ENCODE results near the gene CD36.

Gene CD36

DNA sequence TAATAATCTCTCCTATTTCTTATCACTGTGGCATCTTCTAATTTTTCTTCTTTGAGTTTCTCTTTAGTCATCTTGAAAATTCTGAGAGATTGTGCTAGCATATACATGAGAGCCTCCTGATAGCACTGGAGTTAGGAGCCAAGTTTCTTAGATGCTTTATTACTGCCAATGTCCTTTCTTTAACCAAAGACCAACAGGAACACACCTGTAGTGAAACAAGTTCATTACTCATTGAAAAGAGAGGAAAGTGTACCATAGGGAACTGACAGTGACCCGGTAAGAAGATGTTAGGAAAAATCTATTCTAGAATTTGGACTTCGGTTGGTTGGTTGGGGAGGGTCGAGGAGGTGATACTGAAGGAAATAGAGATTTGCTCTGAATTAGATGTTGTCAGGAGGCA is 27.1 kb upstream of the CD36 start:
- ATAC-seq (replicated peaks) (no peak), DNase-seq (no peak)
- Mint-ChIP-seq H3K4me1 (ENCODE audit: low read depth in 2 of 2) (no peaks in the 10 kb centered on the region), H3K27ac (no peak overlapping the region), H3K9me3 (peaks cover 17 to 28% of the 10 kb centered on the region in 2 donors), H3K4me3 (no peak overlapping the region), H3K27me3 (no peaks in the 10 kb centered on the region), H3K36me3 (ENCODE audit: insufficient read depth) (no peaks in the 10 kb centered on the region)

DNA sequence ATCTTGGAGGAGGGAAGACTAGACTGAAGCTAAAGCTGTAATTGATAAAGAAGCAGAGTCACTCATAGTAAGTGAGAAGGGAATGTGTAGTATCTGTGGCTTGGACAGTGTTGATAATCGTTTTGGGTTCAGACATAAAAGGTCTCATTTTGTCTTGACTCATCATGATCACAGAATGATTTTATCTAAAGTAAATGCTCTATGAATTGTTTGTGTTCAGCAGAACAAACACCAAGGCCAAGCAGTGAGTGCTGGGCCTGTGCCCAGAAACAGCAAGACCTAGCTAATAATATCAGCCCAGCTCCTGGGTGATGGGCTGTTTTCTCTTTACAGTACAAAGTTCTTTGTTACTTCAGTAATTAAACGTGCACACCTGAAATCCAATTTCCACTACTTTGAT is 26.7 kb upstream of the CD36 start:
- Mint-ChIP-seq H3K9me3 (peaks cover 16 to 28% of the 10 kb centered on the region in 2 donors), H3K4me1 (ENCODE audit: low read depth in 2 of 2) (no peaks in the 10 kb centered on the region), H3K27ac (no peak overlapping the region), H3K4me3 (no peak overlapping the region), H3K27me3 (no peaks in the 10 kb centered on the region), H3K36me3 (ENCODE audit: insufficient read depth) (no peaks in the 10 kb centered on the region)
- no peak for ATAC-seq (replicated peaks)
- DNase-seq, result no peak

DNA sequence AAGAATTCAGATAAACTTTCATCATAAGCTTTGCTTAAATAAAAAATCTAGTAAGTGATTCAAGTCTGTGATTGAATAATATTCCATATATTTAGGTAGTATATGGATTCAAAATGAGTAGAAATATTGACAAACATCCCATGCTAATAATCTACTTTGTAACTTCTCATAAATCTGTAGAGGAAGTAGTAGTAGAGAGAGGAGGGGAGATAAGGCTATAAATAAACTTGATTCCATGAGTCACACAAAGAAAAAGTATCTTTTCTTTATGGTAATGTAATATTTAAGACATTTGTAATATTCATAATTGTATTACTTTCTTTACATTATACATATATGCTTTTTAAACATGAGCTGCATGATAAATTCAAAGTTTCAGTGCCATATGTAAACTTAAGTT is 25.6 kb upstream of the CD36 start:
- no peak for DNase-seq
- Mint-ChIP-seq H3K4me1 (ENCODE audit: low read depth in 2 of 2) (no peaks in the 10 kb centered on the region), H3K4me3 (no peak overlapping the region), H3K27me3 (no peaks in the 10 kb centered on the region), H3K9me3 (peaks cover 16 to 28% of the 10 kb centered on the region in 2 donors), H3K27ac (no peak overlapping the region), H3K36me3 (ENCODE audit: insufficient read depth) (no peaks in the 10 kb centered on the region)
- no peak for ATAC-seq (replicated peaks)

DNA sequence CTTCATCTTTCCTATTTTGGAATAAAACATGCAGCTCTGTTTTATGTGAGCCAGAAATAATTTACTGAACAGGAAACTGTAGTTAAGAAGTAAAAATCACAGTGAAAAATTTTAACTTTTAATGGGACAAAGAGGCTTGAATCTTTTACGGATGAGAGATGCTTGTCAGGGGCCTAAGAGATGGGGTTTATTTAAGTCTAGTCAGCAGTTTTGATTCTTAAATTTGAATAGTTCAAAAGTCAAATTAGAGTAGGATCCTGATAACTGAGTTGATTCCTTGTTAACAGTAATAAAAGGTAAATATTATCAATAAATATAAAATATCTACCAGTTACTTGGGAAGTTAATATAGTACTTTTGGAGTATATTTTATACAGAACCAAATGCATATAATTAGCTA is 24.9 kb upstream of the CD36 start:
- Mint-ChIP-seq H3K27me3 (no peaks in the 10 kb centered on the region), H3K27ac (no peak overlapping the region), H3K36me3 (ENCODE audit: insufficient read depth) (no peaks in the 10 kb centered on the region), H3K4me1 (ENCODE audit: low read depth in 2 of 2) (no peaks in the 10 kb centered on the region), H3K4me3 (no peak overlapping the region), H3K9me3 (peaks cover 17 to 28% of the 10 kb centered on the region in 2 donors)
- ATAC-seq (replicated peaks) (no peak), DNase-seq (no peak)

DNA sequence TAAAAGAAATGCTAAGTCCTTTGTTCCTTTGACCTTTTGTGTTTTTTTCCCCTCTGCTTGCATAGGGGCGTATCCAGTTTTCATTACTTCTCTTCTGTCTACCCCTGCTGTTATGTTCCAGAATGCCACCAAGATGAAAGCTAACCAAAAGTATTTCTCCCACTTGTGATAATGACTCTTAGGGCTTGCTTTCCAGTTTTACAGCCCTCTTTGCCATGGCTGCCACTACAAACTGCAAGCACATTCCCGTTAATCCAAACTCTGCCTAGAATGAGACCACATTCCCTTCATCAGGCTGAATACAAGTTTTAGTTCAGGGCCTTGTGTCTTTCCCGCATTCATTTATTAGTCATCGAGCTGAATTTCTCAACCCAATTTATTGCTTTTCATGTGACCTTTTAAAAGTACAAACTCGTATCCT is 23.6 kb upstream of the CD36 start:
- Mint-ChIP-seq H3K4me3 (no peak overlapping the region), H3K36me3 (ENCODE audit: insufficient read depth) (no peaks in the 10 kb centered on the region), H3K9me3 (peaks cover 10 to 18% of the 10 kb centered on the region in 2 donors), H3K4me1 (ENCODE audit: low read depth in 2 of 2) (no peaks in the 10 kb centered on the region), H3K27me3 (no peaks in the 10 kb centered on the region), H3K27ac (no peak overlapping the region)
- DNase-seq (no peak), ATAC-seq (replicated peaks) (no peak)

DNA sequence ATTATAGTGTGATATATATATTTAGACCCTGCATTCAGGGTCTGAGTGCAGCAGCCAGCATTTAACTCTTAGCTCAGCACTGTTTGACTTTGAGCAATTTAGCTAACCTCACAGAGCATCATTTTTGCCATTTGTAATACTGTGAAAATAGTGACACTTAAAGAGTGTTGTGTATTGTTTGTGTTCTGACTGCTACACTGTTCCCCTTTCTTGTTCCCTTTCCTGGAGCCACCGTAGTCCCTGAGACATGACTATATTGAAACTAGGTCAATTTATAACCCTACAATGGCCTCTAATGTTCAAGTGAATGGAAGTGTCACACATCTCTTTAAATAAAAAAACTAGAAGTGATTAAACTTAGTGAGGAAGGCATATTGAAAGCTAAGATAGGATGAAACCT is 20.3 kb upstream of the CD36 start:
- Mint-ChIP-seq H3K27me3 (no peaks in the 10 kb centered on the region), H3K27ac (no peak overlapping the region), H3K4me3 (no peak overlapping the region), H3K36me3 (ENCODE audit: insufficient read depth) (no peaks in the 10 kb centered on the region), H3K4me1 (ENCODE audit: low read depth in 2 of 2) (no peaks in the 10 kb centered on the region), H3K9me3 (peaks cover 9 to 15% of the 10 kb centered on the region in 2 donors)
- DNase-seq (no peak), ATAC-seq (replicated peaks) (no peak)

DNA sequence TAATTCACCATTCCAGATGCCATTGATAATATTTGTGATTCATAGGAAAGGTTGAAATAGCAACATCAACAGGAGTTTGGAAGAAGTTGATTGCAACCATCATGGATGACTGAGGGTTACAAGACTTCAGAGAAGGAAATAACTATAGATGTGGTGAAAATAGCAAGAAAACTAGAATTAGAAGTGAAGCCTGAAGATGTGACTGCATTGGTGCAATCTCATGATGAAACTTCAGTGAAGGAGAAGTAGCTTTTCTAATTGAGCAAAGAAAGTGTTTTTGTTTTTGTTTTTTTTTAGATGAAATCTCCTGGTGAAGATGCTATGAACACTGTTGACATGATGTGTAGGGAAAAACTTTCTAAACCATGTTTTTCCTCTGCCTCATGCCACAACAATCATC is 18.7 kb upstream of the CD36 start:
- Mint-ChIP-seq H3K27ac (no peak overlapping the region), H3K27me3 (no peaks in the 10 kb centered on the region), H3K36me3 (ENCODE audit: insufficient read depth) (peaks cover 4% of the 10 kb centered on the region), H3K4me1 (ENCODE audit: low read depth in 2 of 2) (no peaks in the 10 kb centered on the region), H3K4me3 (no peak overlapping the region), H3K9me3 (peaks cover 7 to 15% of the 10 kb centered on the region in 2 donors)
- ATAC-seq (replicated peaks), result no peak
- DNase-seq, result no peak

DNA sequence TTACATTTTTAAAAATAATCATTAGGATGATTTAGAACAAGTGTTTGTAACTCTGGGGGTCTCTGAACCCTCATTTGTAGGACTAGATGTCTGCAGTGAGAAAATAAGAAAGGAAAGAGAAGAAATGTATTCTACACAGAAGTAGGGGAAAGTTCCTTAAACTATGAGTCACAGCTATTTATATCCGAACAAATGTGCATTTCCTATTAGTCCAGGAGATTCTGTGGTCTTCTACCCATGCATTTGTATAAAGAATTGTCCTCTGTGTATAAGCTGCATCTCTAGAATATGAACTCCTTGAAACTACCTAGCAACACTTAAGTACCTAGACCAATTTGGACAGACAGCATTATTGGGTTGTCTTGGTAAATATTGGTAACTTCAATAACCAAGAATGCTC is 15.9 kb upstream of the CD36 start:
- DNase-seq (no peak), ATAC-seq (replicated peaks) (no peak)
- peaks cover 4% of the 10 kb centered on the region for H3K36me3 Mint-ChIP-seq (ENCODE audit: insufficient read depth)
- no peaks in the 10 kb centered on the region for H3K27me3 Mint-ChIP-seq
- no peak overlapping the region for H3K27ac Mint-ChIP-seq
- H3K4me3 Mint-ChIP-seq, result no peak overlapping the region
- peaks cover 8 to 11% of the 10 kb centered on the region in 2 donors for H3K9me3 Mint-ChIP-seq
- H3K4me1 Mint-ChIP-seq (ENCODE audit: low read depth in 2 of 2), result no peaks in the 10 kb centered on the region

DNA sequence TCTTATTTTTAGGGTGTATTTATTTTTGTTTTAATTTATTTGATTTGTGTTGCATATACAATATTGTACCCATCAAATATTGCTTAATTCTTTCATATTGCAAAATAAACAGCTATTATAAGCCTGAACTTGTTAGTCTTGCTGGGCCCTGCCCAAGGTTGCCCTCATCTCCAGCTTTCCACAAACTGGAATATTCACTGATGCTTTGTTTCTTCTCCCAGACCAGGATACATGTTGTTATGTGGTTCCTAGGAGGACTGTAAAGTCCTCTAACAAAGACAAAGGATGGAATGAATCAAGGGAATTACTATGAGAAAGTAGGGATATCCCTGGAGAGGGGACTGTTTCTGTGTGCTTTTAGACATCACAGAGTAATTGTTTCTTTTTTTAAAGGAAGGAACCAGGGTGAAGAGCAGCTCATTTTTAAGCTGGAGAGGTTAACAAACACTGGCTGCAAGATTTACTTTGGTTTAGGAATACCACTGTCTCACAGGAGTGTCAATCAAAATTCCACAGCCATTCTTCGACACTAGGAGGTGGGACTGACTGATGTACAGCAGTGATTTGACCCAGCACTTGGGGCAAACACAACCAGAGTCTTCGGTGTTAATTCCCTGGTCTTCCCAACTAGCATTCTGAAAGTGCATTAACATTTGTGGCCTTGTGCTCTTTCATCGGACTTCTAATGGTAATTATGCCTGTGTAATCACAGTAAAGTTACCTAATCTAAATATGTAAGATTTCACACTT is 14.8 kb upstream of the CD36 start:
- Mint-ChIP-seq H3K9me3 (peaks cover 8 to 9% of the 10 kb centered on the region in 2 donors), H3K27me3 (no peaks in the 10 kb centered on the region), H3K4me3 (no peak overlapping the region), H3K4me1 (ENCODE audit: low read depth in 2 of 2) (no peaks in the 10 kb centered on the region), H3K36me3 (ENCODE audit: insufficient read depth) (peaks cover 4% of the 10 kb centered on the region), H3K27ac (no peak overlapping the region)
- DNase-seq (no peak), ATAC-seq (replicated peaks) (no peak)

DNA sequence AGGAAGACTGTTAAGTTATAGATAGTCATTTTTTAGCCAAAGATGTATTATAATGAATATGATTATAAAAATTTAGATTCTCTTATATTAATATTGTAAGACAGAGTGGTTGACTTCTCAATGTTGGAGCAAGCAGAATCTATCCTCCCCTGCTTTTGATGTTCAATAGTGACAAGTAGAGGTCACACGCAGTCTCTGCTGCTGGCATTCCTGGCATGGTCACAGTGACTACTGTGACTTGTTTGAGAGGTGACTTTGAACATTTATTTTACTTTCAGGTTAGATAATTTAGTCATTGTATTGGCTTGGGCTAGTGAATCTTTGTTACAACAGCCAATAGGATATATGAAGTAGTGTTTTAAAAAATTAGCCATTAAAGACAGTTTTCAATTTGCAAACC is 13.7 kb upstream of the CD36 start:
- peaks cover 4% of the 10 kb centered on the region for H3K36me3 Mint-ChIP-seq (ENCODE audit: insufficient read depth)
- H3K9me3 Mint-ChIP-seq, result peaks cover 8 to 10% of the 10 kb centered on the region in 2 donors
- H3K27me3 Mint-ChIP-seq, result no peaks in the 10 kb centered on the region
- H3K4me1 Mint-ChIP-seq (ENCODE audit: low read depth in 2 of 2), result no peaks in the 10 kb centered on the region
- ATAC-seq (replicated peaks) (no peak), DNase-seq (no peak)
- no peak overlapping the region for H3K27ac Mint-ChIP-seq
- H3K4me3 Mint-ChIP-seq, result no peak overlapping the region

DNA sequence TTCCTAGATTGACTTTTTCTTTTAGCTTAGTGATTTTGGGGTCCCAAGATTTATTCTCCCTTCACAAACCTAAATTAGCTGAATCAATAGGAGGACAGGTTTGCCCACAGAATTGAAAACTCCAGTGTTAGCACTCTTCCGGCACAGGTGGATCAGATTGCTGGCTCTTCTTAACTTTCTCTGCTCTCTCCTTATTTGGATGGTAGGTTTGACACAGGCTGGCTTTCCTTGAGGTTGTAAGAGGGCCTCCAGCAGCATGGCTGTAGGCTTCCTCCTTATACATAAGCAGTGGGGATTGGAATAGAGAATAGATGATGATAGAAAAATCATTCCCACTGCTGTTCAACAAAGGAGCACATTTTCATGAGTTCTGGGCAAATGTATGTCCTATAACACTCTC is 9.4 kb upstream of the CD36 start:
- Mint-ChIP-seq H3K27me3 (no peaks in the 10 kb centered on the region), H3K27ac (no peak overlapping the region), H3K4me1 (ENCODE audit: low read depth in 2 of 2) (no peaks in the 10 kb centered on the region), H3K9me3 (peaks cover 0 to 6% of the 10 kb centered on the region in 2 donors), H3K4me3 (no peak overlapping the region), H3K36me3 (ENCODE audit: insufficient read depth) (peaks cover 3% of the 10 kb centered on the region)
- ATAC-seq (replicated peaks), result no peak
- no peak for DNase-seq

DNA sequence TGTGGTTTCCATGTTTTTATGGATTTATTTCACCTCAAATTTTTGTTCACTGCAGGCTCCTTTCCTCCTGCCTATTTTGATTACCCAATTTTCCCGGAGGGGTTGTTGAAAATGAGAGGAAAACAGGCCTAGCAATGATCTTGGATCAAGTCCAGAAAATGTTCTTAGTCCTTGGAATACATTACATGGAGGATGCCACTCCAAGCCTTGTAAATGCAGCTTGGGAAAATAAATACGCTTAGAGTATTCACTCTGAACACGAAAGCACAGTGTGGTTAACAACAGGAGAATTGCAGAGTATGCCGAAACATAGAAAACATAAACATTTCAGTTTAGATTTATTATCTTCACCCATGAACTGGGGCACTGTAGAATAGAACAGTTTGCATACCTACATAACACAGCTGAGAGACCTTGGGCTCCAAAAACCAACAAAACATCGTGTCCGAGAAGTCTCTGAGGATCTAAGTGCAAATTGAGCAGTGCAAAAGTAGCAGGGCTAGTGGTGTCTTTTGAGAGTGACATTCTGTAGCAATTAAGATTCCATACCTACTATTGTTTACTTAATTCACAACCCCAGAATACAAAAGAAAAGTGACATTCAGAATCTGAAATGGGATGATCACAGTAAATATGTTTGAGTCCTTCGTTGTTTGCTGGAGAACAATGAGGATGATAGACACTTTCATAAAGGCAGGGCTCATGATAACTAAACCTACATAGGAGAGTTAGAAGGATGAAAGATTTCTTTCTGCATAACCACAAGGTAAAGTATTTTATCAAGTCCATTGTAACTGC is 7.6 kb upstream of the CD36 start:
- Mint-ChIP-seq H3K9me3 (peaks cover 0 to 2% of the 10 kb centered on the region in 2 donors), H3K27me3 (no peaks in the 10 kb centered on the region), H3K27ac (no peak overlapping the region), H3K4me1 (ENCODE audit: low read depth in 2 of 2) (no peaks in the 10 kb centered on the region), H3K36me3 (ENCODE audit: insufficient read depth) (no peaks in the 10 kb centered on the region), H3K4me3 (no peak overlapping the region)
- no peak for DNase-seq
- no peak for ATAC-seq (replicated peaks)

DNA sequence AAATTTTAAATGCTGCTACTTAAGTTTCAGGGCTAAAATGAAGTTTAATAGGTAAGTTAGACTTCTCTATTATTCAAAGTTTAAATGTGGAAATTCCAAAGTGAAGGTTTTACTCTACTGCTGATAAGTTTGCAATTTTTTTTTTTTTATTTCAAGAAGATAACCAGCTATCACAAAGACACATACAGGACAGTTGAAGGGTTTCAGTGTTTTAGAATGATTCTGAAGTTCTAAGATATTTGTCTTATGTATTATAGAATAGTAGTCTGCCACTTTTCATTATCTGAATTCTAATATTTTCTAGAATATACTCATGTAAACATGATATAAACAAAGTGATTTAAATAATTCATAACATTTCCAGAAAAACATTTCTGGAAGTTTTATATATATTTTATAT is 7.0 kb upstream of the CD36 start:
- Mint-ChIP-seq H3K27me3 (no peaks in the 10 kb centered on the region), H3K4me1 (ENCODE audit: low read depth in 2 of 2) (no peaks in the 10 kb centered on the region), H3K9me3 (peaks cover 0 to 2% of the 10 kb centered on the region in 2 donors), H3K4me3 (no peak overlapping the region), H3K27ac (no peak overlapping the region), H3K36me3 (ENCODE audit: insufficient read depth) (no peaks in the 10 kb centered on the region)
- no peak for ATAC-seq (replicated peaks)
- DNase-seq, result no peak

DNA sequence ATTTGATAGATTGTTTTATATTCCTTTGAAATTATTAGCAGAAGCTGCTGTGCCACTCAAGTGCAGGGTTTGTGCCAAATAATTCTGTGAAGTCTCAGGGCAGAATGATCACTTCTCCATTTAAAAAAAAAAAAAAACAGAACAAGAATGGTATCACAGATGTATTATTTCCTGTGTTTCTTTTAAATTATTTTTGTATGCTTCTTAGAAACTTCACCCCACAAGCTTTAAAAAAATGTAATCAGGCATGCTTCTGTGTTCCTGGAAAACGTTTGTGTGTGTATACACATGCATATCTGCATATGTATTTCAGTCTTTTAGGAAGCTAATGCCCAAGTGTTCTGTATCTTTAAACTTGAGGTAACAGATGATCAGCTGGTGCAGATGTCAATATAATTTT is 6.3 kb upstream of the CD36 start:
- no peaks in the 10 kb centered on the region for H3K36me3 Mint-ChIP-seq (ENCODE audit: insufficient read depth)

More for the DNA sequence above, 6.3 kb upstream of the CD36 start:
- no peak overlapping the region for H3K27ac Mint-ChIP-seq
- no peak for ATAC-seq (replicated peaks)
- H3K27me3 Mint-ChIP-seq, result no peaks in the 10 kb centered on the region
- H3K4me1 Mint-ChIP-seq (ENCODE audit: low read depth in 2 of 2), result no peaks in the 10 kb centered on the region
- H3K4me3 Mint-ChIP-seq, result no peak overlapping the region
- H3K9me3 Mint-ChIP-seq, result peaks cover 0 to 2% of the 10 kb centered on the region in 2 donors
- no peak for DNase-seq

All from effector memory CD8-positive, alpha-beta T cell (primary cell).